Mammary epithelial cell (primary cell): ENCODE data around the gene SLC6A18.

Experiments used
- EZH2 ChIP-seq: IDR thresholded peaks from 2 replicates; pipeline ENCODE4 v1.6.1; 2012; ENCODE audit warnings: low read length, inconsistent platforms, borderline replicate concordance
- TF ChIP-seq, protein P1 (sequence below), 2 donors: IDR thresholded peaks in 1 of 2; conservative IDR thresholded peaks in 1 of 2; 2 replicates each; pipeline ENCODE4 v1.5.1; 2011 to 2012; ENCODE audit warnings: inconsistent platforms in 2 of 2, low read length in 2 of 2, mild to moderate bottlenecking in 2 of 2, control low read depth in 1 of 2, low read depth in 1 of 2; ENCODE audit not compliant: insufficient read depth in 1 of 2; ENCODE audit errors: extremely low read depth in 1 of 2

DNA sequence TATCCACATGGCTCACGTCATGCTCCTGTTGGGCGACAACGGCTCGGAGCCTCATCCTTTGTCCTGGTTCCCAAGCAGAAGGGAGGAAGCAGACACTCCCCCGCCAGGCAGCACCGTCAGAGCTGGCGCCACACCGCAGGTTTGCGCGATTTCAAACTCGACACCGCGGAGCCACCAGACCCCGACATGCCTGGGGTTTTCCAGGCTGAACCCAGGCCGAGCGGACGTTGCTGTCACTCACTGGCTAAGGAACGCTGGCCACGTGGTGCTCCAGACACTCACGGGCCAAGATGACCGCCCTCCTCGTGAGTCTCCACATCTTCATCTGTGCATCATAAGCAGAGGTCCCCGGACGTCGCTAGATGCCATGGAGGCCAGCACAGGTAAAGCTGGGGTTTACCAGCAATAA lies 60.7 kb downstream of the SLC6A18 start:
- TF ChIP-seq, protein P1, sequence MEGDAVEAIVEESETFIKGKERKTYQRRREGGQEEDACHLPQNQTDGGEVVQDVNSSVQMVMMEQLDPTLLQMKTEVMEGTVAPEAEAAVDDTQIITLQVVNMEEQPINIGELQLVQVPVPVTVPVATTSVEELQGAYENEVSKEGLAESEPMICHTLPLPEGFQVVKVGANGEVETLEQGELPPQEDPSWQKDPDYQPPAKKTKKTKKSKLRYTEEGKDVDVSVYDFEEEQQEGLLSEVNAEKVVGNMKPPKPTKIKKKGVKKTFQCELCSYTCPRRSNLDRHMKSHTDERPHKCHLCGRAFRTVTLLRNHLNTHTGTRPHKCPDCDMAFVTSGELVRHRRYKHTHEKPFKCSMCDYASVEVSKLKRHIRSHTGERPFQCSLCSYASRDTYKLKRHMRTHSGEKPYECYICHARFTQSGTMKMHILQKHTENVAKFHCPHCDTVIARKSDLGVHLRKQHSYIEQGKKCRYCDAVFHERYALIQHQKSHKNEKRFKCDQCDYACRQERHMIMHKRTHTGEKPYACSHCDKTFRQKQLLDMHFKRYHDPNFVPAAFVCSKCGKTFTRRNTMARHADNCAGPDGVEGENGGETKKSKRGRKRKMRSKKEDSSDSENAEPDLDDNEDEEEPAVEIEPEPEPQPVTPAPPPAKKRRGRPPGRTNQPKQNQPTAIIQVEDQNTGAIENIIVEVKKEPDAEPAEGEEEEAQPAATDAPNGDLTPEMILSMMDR (conservative IDR thresholded peaks at IDR 0.05 in 1 of 2, IDR thresholded peaks at IDR 0.05 in 1 of 2; ENCODE audit: extremely low read depth in 1 of 2, insufficient read depth in 1 of 2, low read depth in 1 of 2, low read length in 2 of 2) = no peak
- no peak for TF ChIP-seq EZH2
